Smooth muscle cell (in vitro differentiated cells): ENCODE results near the gene ALX3. TPM values are rescaled to one million over a fixed set of nuclear protein-coding genes. Genes with fewer than 3 reads are reported as not detected.

Experiments used
- DNase-seq: peaks from one replicate; lab custom pipeline; 2025; ENCODE audit not compliant: unreplicated experiment; lab: John Stamatoyannopoulos, UW
- H2AFZ ChIP-seq: fragments of 200-600 bp; sonication (generic); 2 replicates; pipeline ENCODE4 v1.6.0; 2016; ENCODE audit warnings: antibody characterized with exemption, low read depth, mild to moderate bottlenecking
- H3F3A ChIP-seq: fragments of 200-600 bp; sonication (generic); 2 replicates; pipeline ENCODE4 v1.6.0; 2017; ENCODE audit warnings: antibody characterized with exemption, low read depth
- H3K27ac ChIP-seq: fragments of 200-600 bp; sonication (generic); 2 replicates; pipeline ENCODE4 v1.5.1; 2016; ENCODE audit warnings: low read depth, mild to moderate bottlenecking
- H3K27me3 ChIP-seq: fragments of 200-600 bp; sonication (generic); 2 replicates; pipeline ENCODE4 v1.6.1; 2016; ENCODE audit warnings: low read depth, mild to moderate bottlenecking
- H3K36me3 ChIP-seq: fragments of 200-600 bp; sonication (generic); 2 replicates; pipeline ENCODE4 v1.5.1; 2016; ENCODE audit warnings: low read depth
- H3K4me1 ChIP-seq: fragments of 200-600 bp; sonication (generic); 2 replicates; pipeline ENCODE4 v1.5.1; 2016; ENCODE audit warnings: low read depth
- H3K4me2 ChIP-seq: fragments of 200-600 bp; sonication (generic); 2 replicates; pipeline ENCODE4 v1.6.0; 2016; ENCODE audit warnings: mild to moderate bottlenecking
- H3K4me3 ChIP-seq: fragments of 200-600 bp; sonication (generic); 2 replicates; pipeline ENCODE4 v1.5.1; 2016; ENCODE audit warnings: mild to moderate bottlenecking
- H3K79me2 ChIP-seq: fragments of 200-600 bp; sonication (generic); 2 replicates; pipeline ENCODE4 v1.6.0; 2016; ENCODE audit warnings: low read depth, mild to moderate bottlenecking
- H3K9ac ChIP-seq: fragments of 200-600 bp; sonication (generic); 2 replicates; pipeline ENCODE4 v1.6.0; 2016; ENCODE audit warnings: low read depth
- H3K9me3 ChIP-seq: fragments of 200-600 bp; sonication (generic); replicated peaks from 2 replicates; pipeline ENCODE4 v1.5.1; 2016; ENCODE audit warnings: low read depth
- H4K20me1 ChIP-seq: fragments of 200-600 bp; sonication (generic); 2 replicates; pipeline ENCODE4 v1.6.0; 2016; ENCODE audit warnings: low read depth
- CTCF ChIP-seq: fragments of 200-600 bp; sonication (generic); IDR thresholded peaks from 2 replicates; pipeline ENCODE4 v1.5.1; 2017; ENCODE audit warnings: borderline replicate concordance, mild to moderate bottlenecking, antibody characterized with exemption; ENCODE audit not compliant: insufficient read depth, poor library complexity, severe bottlenecking
- WGBS: methylation state at CpG from one replicate; pipeline ENCODE4 v1.1.7; 2016; ENCODE audit warnings: low lambda C conversion rate; 5-methylcytosine and 5-hydroxymethylcytosine counted together
- polyA plus RNA-seq: library from polyadenylated mRNA; unstranded; fragments of >200 nt; fragmentation: Nextera tagmentation; extraction: Ambion mirVana; gene quantifications from 2 replicates; pipeline ENCODE4 v1.2.1, GENCODE V29; 2016
- total RNA-seq: library from RNA; depleted of rRNA; stranded (reverse); fragments of >200 nt; gene quantifications from 2 replicates; pipeline ENCODE4 v1.2.3, GENCODE V29; 2014

Gene ALX3
- total and polyA plus RNA-seq, 2 experiments from 2014 or later, result not detected

- Histone ChIP-seq H3K27ac (no peak overlapping the region), H3K4me3 (no peak overlapping the region), H4K20me1 (no peaks in the 10 kb centered on the region), H3K27me3 (no peaks in the 10 kb centered on the region), H3K9ac (no peak overlapping the region), H3K36me3 (no peaks in the 10 kb centered on the region), H3K9me3 (no peaks in the 10 kb centered on the region), H3K4me2 (no peak overlapping the region), H2AFZ (no peak overlapping the region), H3K4me1 (no peaks in the 10 kb centered on the region), H3F3A (no peaks in the 10 kb centered on the region), H3K79me2 (no peaks in the 10 kb centered on the region)
- no peak for TF ChIP-seq CTCF
- no peak for DNase-seq
- 82% methylated on average over 11 of the region's 11 CpGs for WGBS
Measured at GRCh38 chr1:110097507-110098221, 27.2 kb upstream of the ALX3 start.

GRCh38 chr1:110094931-110095654 lies 24.6 kb upstream of the ALX3 start:
- H3F3A ChIP-seq, result no peaks in the 10 kb centered on the region

GRCh38 chr1:110092991-110093390 lies 22.5 kb upstream of the ALX3 start:
- no peak for TF ChIP-seq CTCF
- no peaks in the 10 kb centered on the region for H3F3A ChIP-seq
- no peak overlapping the region for H3K4me3 ChIP-seq
- no peak overlapping the region for H3K9ac ChIP-seq
- H3K27ac ChIP-seq, result no peak overlapping the region
- H2AFZ ChIP-seq, result no peak overlapping the region
- H3K4me1 ChIP-seq, result no peaks in the 10 kb centered on the region
- DNase-seq, result no peak
- H3K79me2 ChIP-seq, result no peaks in the 10 kb centered on the region
- peaks cover under 1% of the 10 kb centered on the region for H3K27me3 ChIP-seq
- H4K20me1 ChIP-seq, result no peaks in the 10 kb centered on the region
- H3K36me3 ChIP-seq, result no peaks in the 10 kb centered on the region
- no peak overlapping the region for H3K4me2 ChIP-seq
- H3K9me3 ChIP-seq, result no peaks in the 10 kb centered on the region
- WGBS, result 95% methylated on average over 2 of the region's 2 CpGs

More at GRCh38 chr1:110094931-110095654, 24.6 kb upstream of the ALX3 start:
- no peaks in the 10 kb centered on the region for H3K9me3 ChIP-seq
- H4K20me1 ChIP-seq, result no peaks in the 10 kb centered on the region
- no peak overlapping the region for H3K9ac ChIP-seq
- no peak overlapping the region for H3K4me2 ChIP-seq
- no peaks in the 10 kb centered on the region for H3K36me3 ChIP-seq
- H3K79me2 ChIP-seq, result no peaks in the 10 kb centered on the region
- H3K27ac ChIP-seq, result no peak overlapping the region
- H2AFZ ChIP-seq, result no peak overlapping the region
- no peak for TF ChIP-seq CTCF
- no peak overlapping the region for H3K4me3 ChIP-seq
- DNase-seq, result no peak
- H3K27me3 ChIP-seq, result no peaks in the 10 kb centered on the region
- H3K4me1 ChIP-seq, result no peaks in the 10 kb centered on the region
- 74% methylated on average over 7 of the region's 7 CpGs for WGBS
